ENCODE measurements around the gene DGCR6.
"Not testable (repeated sequence)": the region's sequence is repeated elsewhere in the genome, so short reads cannot be mapped to it uniquely, and the experiment has no call there.

Gene DGCR6

DNA sequence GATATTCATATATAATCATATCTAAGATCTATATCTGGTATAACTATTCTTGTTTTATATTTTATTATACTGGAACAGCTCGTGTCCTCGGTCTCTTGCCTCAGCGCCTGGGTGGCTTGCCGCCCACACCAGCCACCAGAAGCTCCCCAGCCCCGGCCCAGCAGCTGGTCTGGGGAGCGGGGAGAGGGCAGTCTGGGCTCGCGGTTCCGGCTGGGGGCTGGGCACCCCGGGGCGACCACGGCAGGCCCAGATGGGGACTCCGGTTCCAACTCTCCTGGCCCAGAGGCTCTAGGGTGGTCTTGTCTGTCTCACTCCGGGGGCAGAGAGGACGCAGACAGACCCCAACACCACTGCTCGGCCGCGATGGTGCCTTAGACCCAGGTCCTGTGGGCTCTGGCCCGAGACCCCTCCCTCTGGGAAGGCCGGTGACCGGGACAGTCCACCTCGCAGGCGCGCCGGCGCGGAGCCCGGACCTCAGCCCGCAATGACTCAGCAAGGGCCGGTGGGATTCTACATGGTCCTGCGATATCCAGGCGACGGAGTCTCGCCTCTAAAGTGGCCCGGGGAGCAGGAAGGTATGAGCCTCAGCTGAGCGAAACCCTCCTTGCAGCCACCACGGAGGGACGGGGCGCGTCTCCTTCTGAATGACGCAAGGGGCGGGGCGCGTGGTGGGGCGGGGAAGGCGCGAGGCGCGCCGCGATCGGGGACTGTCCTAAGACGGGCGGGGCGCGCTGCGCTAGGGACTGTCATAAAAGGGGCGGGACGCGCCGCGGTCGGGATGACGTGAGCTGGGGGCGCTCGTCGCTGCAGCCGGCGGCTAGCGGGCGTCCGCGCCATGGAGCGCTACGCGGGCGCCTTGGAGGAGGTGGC lies at the start of gene DGCR6:
Gene DGCR6 (plus strand): TSS at position 781 of the 870 bp plus-strand sequence. CDS start 55 bp downstream, at position 836.
- DNase-seq: no peak

DNA sequence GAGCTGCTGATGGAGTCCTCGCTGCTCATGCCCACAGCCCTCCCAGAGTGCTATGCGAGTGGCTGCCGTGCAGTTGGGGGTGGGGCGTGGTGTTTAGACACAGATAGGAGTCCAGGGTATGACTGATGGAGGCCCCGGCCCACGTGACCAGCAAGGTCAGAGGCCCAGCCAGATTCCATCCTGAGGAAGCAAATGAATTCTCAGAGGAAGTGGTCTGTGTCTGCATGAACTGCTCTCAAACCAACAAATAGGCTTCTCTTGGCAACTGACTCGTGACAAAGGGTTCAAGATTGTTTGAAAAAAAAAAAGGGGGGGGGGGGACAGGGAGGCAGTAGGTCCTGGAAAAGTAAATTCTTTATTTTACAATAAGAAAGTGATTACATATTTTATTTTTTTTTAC lies 46.8 kb upstream of the DGCR6 start:
- not testable (repeated sequence) for DNase-seq

DNA sequence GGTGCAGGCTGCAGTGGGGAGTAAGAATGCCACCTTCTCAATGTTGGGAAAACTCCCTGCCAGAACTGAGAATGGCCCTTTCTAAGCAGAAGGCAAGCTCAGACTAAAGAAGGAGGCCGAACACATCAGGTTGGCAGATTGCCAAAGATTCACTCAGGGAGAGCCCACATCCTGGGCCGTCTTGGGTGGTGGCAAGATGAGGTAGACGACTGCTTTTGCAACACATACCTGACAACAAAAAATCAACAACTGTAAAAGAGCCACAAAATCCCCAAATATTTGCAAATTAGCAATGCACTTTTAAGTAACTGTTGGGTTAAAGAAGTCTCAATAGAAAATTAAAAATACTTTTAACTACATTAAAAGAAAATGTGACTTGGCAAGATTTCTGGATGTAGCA lies 24.9 kb upstream of the DGCR6 start:
- DNase-seq: not testable (repeated sequence)

DNA sequence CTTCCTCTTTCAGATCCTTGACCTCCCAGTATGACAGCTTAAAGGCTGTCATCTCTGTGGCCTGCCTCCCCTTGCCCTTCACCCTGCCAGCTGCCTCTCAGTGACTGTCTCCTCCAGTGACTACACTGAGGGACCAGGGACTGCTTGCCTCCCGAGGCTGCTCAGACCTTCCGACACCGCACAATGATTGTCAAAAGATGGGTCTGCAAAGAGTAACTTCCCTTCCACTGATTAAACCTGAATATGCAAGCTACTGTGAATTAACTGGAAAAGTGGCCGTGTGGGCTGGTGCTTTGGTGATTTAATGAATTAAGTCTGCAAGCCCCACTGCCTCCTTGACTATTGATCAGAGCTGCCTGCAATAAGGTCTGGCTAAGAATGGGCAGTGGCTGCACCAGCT lies 21.7 kb upstream of the DGCR6 start:
- DNase-seq: not testable (repeated sequence)

- DNase-seq: no peak
These were observed 18.0 kb upstream of the DGCR6 start for GRCh38 chr22:18888115-18888514.

DNA sequence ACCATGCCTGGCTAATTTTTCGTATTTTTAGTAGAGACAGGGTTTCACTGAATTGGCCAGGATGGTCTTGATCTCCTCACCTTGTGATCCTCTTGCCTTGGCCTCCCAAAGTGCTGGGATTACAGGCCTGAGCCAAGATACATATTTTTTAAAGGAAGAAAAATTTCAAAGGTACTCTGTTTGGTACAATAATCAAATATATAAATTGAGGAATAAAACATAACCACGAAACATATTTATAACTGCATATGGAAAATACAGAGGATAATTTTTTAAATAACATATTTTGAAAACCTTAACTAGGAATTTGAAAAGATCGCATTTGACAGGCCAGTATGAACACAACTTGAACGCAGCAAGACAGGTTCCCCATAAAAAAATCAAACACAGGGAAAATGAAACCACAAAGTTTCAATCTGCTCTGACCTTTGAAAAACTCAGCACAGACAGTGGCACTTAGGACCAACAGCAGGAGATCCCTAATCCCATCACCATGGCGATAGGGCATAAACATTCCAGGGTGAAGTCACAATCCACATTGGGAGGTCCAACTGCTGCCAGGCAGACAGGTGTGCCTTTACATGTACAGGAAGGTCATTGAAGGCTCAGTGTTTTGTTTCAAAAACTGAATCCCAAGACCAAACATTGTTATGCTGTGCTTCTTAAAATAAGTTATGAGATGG lies 15.5 kb upstream of the DGCR6 start:
- not testable (repeated sequence) for DNase-seq

DNA sequence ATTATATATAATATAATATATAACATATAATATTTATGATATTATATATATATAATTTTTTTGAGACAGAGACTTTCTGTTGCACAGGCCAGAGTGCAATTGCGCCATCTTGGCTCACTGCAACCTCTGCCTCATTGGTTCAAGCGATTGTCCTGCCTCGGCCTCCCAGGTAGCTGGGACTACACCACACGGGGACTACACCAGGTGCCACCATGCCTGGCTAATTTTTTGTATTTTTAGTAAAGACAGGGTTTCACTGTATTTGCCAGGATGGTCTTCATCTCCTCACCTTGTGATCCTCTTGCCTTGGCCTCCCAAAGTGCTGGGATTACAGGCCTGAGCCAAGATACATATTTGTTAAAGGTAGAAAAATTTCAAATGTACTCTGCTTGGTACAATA lies 12.3 kb upstream of the DGCR6 start:
- not testable (repeated sequence) for DNase-seq

DNA sequence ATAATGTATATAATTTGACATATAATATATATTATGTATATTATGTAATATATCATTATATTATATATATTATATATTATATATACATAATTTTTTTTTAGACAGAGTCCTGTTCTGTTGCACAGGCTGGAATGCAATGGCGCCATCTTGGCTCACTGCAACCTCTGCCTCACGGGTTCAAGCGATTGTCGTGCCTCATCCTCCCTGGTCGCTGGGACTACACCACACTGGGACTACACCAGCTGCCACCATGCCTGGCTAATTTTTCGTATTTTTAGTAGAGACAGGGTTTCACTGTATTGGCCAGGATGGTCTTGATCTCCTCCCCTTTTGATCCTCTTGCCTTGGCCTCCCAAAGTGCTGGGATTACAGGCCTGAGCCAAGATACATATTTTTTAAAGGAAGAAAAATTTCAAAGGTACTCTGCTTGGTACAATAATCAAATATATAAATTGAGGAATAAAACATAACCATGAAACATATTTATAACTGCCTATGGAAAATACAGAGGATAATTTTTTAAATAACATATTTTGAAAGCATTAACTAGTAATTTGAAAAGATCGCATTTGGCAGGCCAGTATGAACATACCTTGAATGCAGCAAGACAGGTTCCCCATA lies 10.0 kb upstream of the DGCR6 start:
- not testable (repeated sequence) for DNase-seq

GRCh38 chr22:18906410-18906745 lies 258 bp downstream of the DGCR6 start:
- DNase-seq: not testable (repeated sequence)

DNA sequence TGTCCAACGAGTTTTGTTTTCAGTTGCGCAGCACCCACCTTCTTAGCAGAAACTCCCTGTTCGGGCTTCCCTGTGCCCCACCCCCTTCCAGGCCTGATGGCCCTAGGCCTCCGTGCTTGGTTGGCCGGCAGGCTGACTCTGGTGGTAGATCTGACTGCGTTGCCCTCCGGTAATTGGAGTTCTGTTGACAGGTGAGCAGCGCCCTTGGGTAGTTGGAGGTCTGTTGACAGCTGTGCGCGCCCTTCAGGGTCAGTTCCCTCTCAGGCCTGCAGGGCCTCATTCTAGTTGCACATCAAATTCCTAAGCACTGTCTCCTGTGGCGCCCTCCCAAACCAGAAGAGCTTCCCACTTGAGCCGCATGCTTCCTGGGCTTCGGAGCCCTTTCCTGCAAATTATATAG lies 776 bp downstream of the DGCR6 start:
- no peak for DNase-seq

- DNase-seq: no peak
These were observed 3.4 kb downstream of the DGCR6 start for GRCh38 chr22:18909556-18909955.

GRCh38 chr22:18911535-18911934 lies 5.4 kb downstream of the DGCR6 start:
- DNase-seq: not testable (repeated sequence)

GRCh38 chr22:18912264-18912946 lies 6.3 kb downstream of the DGCR6 start:
- not testable (repeated sequence) for DNase-seq

- DNase-seq: not testable (repeated sequence)
These were observed 8.4 kb downstream of the DGCR6 start for GRCh38 chr22:18914558-18914957.

DNA sequence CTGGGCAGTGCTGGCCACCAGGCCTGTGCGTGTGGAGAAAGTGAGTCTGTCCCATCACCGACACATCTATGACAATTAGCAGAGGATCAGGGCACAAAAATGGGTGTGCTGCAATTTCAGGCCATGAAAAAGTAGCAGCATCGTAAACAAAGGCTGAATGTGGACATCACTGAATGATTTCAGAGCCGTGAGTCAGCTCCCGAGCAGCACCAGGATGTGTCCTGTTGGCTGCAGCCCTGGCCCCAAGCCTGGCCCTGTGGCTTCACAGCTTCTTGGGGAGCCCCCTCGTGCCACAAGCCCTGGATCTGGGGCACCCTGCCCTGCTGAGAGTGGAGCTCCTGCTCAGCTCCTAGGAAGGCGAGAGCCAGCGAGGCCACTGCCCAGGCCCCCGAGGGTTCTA lies 9.4 kb downstream of the DGCR6 start:
- DNase-seq: not testable (repeated sequence)

DNA sequence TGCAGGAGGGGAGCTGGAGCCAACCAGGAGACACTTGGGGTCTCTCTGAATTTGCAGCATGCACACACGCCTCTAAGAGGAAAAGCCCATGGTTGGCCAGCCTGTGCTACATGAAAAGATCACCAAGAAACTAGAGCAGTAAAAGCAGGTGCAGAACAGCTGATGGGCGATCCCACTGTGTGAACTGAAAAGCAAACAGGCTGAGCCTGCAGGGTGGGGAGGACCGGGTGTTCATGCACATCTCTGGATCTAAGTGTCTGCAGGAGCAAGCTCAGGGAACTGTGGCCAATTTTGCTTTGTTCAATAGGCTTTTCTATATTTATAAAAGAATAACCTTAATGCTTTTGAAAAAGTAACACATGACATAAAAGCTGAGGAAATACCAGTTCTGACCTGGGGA lies 11.7 kb downstream of the DGCR6 start:
- not testable (repeated sequence) for DNase-seq

- not testable (repeated sequence) for DNase-seq
These were observed 14.3 kb downstream of the DGCR6 start for GRCh38 chr22:18920257-18920902.

DNA sequence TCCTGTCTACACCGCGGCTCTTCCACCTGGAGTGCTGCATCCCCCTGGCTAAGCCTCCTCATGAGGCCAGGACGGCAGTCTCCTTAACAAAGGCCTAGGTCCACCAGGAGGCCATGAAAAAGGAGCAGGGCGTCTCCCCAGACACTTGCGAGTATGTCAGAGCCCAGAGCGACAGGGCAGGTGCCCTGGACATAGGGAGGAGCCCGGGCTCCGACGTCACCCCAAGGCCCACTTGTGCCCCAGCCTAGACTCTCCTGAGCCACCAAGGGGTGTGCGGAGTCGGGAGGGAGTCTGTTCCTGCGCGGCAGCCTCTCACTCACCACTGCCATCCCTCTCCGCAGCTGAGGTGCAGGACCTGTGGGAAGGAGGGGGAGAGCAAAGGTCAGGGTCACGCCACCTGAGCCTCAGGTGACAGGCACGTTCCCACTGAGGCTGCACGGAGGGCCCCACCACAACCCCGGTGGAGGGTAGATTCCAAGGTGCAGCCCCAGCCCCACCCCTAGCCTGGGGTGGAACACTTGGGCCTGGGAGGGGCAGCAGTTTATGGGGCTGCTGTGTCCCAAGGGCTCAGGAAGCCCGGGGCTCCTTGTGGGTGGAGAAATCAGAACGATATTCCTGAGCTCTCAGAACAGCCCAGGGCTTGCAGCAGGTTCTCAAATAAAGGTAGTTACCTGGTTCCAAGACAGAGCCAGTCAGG lies 19.4 kb downstream of the DGCR6 start:
- no peak for DNase-seq

- no peak for DNase-seq
These were observed 20.9 kb downstream of the DGCR6 start for GRCh38 chr22:18927020-18927419.

GRCh38 chr22:18927573-18927972 lies 21.5 kb downstream of the DGCR6 start:
- DNase-seq: no peak

GRCh38 chr22:18929459-18929858 lies 23.3 kb downstream of the DGCR6 start:
- no peak for DNase-seq
